ENCODE results near the gene ZFP57. TPM values are rescaled to one million over a fixed set of nuclear protein-coding genes. Genes with fewer than 3 reads are reported as not detected.

ZFP57 gene
- total RNA-seq, 3 donors from 2014 or later (not counting 1 experiment from before 2014, with no cell fraction given), result 2.9 to 12.8 TPM; not detected in 1

DNA sequence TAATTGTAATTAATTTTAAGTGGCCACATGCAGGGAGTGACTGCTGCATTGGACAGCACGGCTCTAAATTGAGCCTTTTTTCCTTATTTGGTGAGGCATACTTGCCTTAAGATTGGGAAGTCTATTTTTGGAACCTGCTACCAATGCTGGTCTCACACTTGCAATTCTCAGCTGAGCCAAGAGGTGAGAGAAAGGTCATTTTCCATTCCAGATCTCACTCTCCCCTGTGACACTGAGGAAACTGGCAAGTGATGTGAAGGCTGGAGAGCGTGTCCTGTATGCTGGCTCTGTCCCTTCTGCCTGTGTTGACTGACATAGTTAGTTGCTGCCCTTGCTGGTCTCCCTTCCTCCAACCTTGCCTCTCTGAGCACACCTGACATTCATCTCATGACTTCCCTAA lies 24.8 kb downstream of the ZFP57 start:
- H3K36me3 ChIP-seq (ENCODE audit: control insufficient read depth, insufficient read depth, low read length), result no peaks in the 10 kb centered on the region
- no peak overlapping the region for H3K27ac ChIP-seq (ENCODE audit: low read length)
- Mint-ChIP-seq H3K9me3 (no peaks in the 10 kb centered on the region), H3K27ac (no peak overlapping the region), H3K27me3 (ENCODE audit: low read depth in 2 of 2) (peaks cover 21 to 28% of the 10 kb centered on the region in 2 donors), H3K36me3 (no peaks in the 10 kb centered on the region), H3K4me1 (peaks cover 5% of the 10 kb centered on the region in 2 donors), H3K4me3 (no peak overlapping the region)
- TF ChIP-seq CTCF (IDR thresholded peaks at IDR 0.05), result no peak
- H3K27me3 ChIP-seq (ENCODE audit: control insufficient read depth, insufficient read depth, low read length), result peaks cover 2% of the 10 kb centered on the region
- no peak for DNase-seq
- WGBS (ENCODE audit: insufficient coverage), result 66% methylated on average over 2 of the region's 2 CpGs
- intact Hi-C loops (cut with micrococcal nuclease), result no loop called here
- no peaks in the 10 kb centered on the region for H3K9me3 ChIP-seq (ENCODE audit: control insufficient read depth, insufficient read depth, low read length)
- H3K4me3 ChIP-seq (ENCODE audit: low read length), result no peak overlapping the region
- H3K4me1 ChIP-seq (ENCODE audit: control insufficient read depth, insufficient read depth, low read length), result peaks cover 2% of the 10 kb centered on the region
- ATAC-seq, result no peak

- Histone ChIP-seq H3K4me1 (ENCODE audit: control insufficient read depth, insufficient read depth, low read length) (peaks cover 2% of the 10 kb centered on the region), H3K9me3 (ENCODE audit: control insufficient read depth, insufficient read depth, low read length) (no peaks in the 10 kb centered on the region), H3K4me3 (ENCODE audit: low read length) (no peak overlapping the region), H3K36me3 (ENCODE audit: control insufficient read depth, insufficient read depth, low read length) (no peaks in the 10 kb centered on the region), H3K27ac (ENCODE audit: low read length) (no peak overlapping the region), H3K27me3 (ENCODE audit: control insufficient read depth, insufficient read depth, low read length) (peaks cover 2% of the 10 kb centered on the region)
- H3K27me3 Mint-ChIP-seq (ENCODE audit: low read depth in 2 of 2), result peaks cover 16 to 23% of the 10 kb centered on the region in 2 donors
- 88% methylated on average over 6 of the region's 6 CpGs for WGBS (ENCODE audit: insufficient coverage)
- no peak overlapping the region for H3K27ac Mint-ChIP-seq
- peaks cover 5% of the 10 kb centered on the region in 2 donors for H3K4me1 Mint-ChIP-seq
- DNase-seq (no peak), ATAC-seq (no peak)
- H3K9me3 Mint-ChIP-seq, result no peaks in the 10 kb centered on the region
- intact Hi-C loops (cut with micrococcal nuclease), result no loop called here
- no peaks in the 10 kb centered on the region for H3K36me3 Mint-ChIP-seq
- TF ChIP-seq CTCF (IDR thresholded peaks at IDR 0.05), result no peak
- no peak overlapping the region for H3K4me3 Mint-ChIP-seq
These were observed 25.3 kb downstream of the ZFP57 start for GRCh38 chr6:29655658-29656057.

GRCh38 chr6:29653452-29654038 lies 27.4 kb downstream of the ZFP57 start:
- Mint-ChIP-seq H3K27ac (no peak overlapping the region), H3K9me3 (no peaks in the 10 kb centered on the region), H3K36me3 (no peaks in the 10 kb centered on the region), H3K27me3 (ENCODE audit: low read depth in 2 of 2) (peaks cover 6 to 20% of the 10 kb centered on the region in 2 donors), H3K4me3 (no peak overlapping the region), H3K4me1 (peaks cover 14% of the 10 kb centered on the region in 2 donors)
- H3K27me3 ChIP-seq (ENCODE audit: control insufficient read depth, insufficient read depth, low read length), result no peaks in the 10 kb centered on the region
- H3K36me3 ChIP-seq (ENCODE audit: control insufficient read depth, insufficient read depth, low read length), result no peaks in the 10 kb centered on the region
- peaks cover 14% of the 10 kb centered on the region for H3K4me1 ChIP-seq (ENCODE audit: control insufficient read depth, insufficient read depth, low read length)
- no peak overlapping the region for H3K4me3 ChIP-seq (ENCODE audit: low read length)
- intact Hi-C loops (cut with micrococcal nuclease), result no loop called here
- no peak overlapping the region for H3K27ac ChIP-seq (ENCODE audit: low read length)
- ATAC-seq (no peak), DNase-seq (peak in 1 of 2 donors; percentile 89)
- H3K9me3 ChIP-seq (ENCODE audit: control insufficient read depth, insufficient read depth, low read length), result no peaks in the 10 kb centered on the region
- peak; percentile 92 for TF ChIP-seq CTCF (IDR thresholded peaks at IDR 0.05)
- WGBS (ENCODE audit: insufficient coverage), result under 1% methylated on average over 4 of the region's 8 CpGs

DNA sequence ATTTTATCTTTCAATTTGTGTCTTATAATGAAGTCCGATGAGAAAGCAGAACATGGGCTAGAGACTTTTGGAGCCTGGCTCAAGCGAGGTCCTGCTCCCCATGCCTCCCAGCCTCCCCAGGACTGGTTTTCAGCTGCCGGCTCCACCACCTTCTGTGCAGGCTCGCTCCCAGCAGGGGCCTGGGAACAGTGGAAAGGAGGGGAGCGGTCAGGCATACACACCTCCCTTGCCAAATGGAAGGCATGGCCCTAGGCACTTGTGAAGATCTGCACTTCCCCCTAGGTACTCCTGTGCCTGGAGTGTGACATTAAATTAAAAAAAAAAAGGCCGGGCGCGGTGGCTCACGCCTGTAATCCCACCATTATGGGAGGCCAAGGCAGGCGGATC lies 28.8 kb downstream of the ZFP57 start:
- Mint-ChIP-seq H3K9me3 (no peaks in the 10 kb centered on the region), H3K4me1 (peaks cover 14% of the 10 kb centered on the region in 2 donors), H3K27ac (no peak overlapping the region), H3K4me3 (no peak overlapping the region), H3K27me3 (ENCODE audit: low read depth in 2 of 2) (peaks cover 0 to 20% of the 10 kb centered on the region in 2 donors), H3K36me3 (no peaks in the 10 kb centered on the region)
- Histone ChIP-seq H3K27me3 (ENCODE audit: control insufficient read depth, insufficient read depth, low read length) (no peaks in the 10 kb centered on the region), H3K4me1 (ENCODE audit: control insufficient read depth, insufficient read depth, low read length) (peaks cover 14% of the 10 kb centered on the region), H3K27ac (ENCODE audit: low read length) (no peak overlapping the region), H3K9me3 (ENCODE audit: control insufficient read depth, insufficient read depth, low read length) (no peaks in the 10 kb centered on the region), H3K4me3 (ENCODE audit: low read length) (no peak overlapping the region), H3K36me3 (ENCODE audit: control insufficient read depth, insufficient read depth, low read length) (no peaks in the 10 kb centered on the region)
- ATAC-seq (no peak), DNase-seq (no peak)
- 96% methylated on average over 8 of the region's 10 CpGs for WGBS (ENCODE audit: insufficient coverage)
- TF ChIP-seq CTCF (IDR thresholded peaks at IDR 0.05), result no peak
- intact Hi-C loops (cut with micrococcal nuclease), result no loop called here

All from natural killer cell (primary cell).